GM23338 (cell line): Measurements from ENCODE around the gene NT5C2. TPM values are rescaled to one million over a fixed set of nuclear protein-coding genes. Genes with fewer than 3 reads are reported as not detected.

ENCODE experiments used
- ATAC-seq: fragments of 200-7000 bp; cut with Tn5 transposase; 3 replicates; pipeline ENCODE4 v1.9.1; 2020
- DNase-seq: peaks from one replicate; pipeline ENCODE4 v3.0.0-alpha.2; 2015; ENCODE audit warnings: low spot score
- H2AFZ ChIP-seq: fragments of 200-600 bp; sonication (generic); 2 replicates; pipeline ENCODE4 v1.8.0; 2016; ENCODE audit warnings: antibody characterized with exemption, mild to moderate bottlenecking, moderate library complexity
- H3F3A ChIP-seq: fragments of 200-600 bp; sonication (generic); replicated peaks from 2 replicates; pipeline ENCODE4 v1.8.0; 2017; ENCODE audit warnings: antibody characterized with exemption, mixed run types, low read depth
- H3K27ac ChIP-seq: fragments of 200-600 bp; sonication (generic); 2 replicates; pipeline ENCODE4 v1.6.1; 2016; ENCODE audit warnings: low read depth
- H3K27me3 ChIP-seq: fragments of 200-600 bp; sonication (generic); 2 replicates; pipeline ENCODE4 v1.8.0; 2016; ENCODE audit warnings: mild to moderate bottlenecking, mixed run types, moderate library complexity; ENCODE audit not compliant: insufficient read depth
- H3K36me3 ChIP-seq: fragments of 200-600 bp; sonication (generic); 2 replicates; pipeline ENCODE4 v1.8.0; 2016; ENCODE audit warnings: mild to moderate bottlenecking; ENCODE audit not compliant: insufficient read depth
- H3K4me1 ChIP-seq: fragments of 200-600 bp; sonication (generic); 2 replicates; pipeline ENCODE4 v1.8.0; 2016; ENCODE audit warnings: mild to moderate bottlenecking, moderate library complexity; ENCODE audit not compliant: insufficient read depth
- H3K4me2 ChIP-seq: fragments of 200-600 bp; sonication (generic); 2 replicates; pipeline ENCODE4 v1.7.1; 2017; ENCODE audit warnings: mixed run types
- H3K4me3 ChIP-seq: fragments of 200-600 bp; sonication (generic); 2 replicates; pipeline ENCODE4 v1.6.1; 2016; ENCODE audit warnings: mixed run types
- H3K79me2 ChIP-seq: fragments of 200-600 bp; sonication (generic); replicated peaks from 2 replicates; pipeline ENCODE4 v1.8.0; 2017; ENCODE audit warnings: mild to moderate bottlenecking; ENCODE audit not compliant: insufficient read depth
- H3K9me2 ChIP-seq: fragments of 200-600 bp; sonication (generic); 2 replicates; pipeline ENCODE4 v1.8.0; 2017; ENCODE audit not compliant: insufficient read depth
- H4K20me1 ChIP-seq: fragments of 200-600 bp; sonication (generic); replicated peaks from 2 replicates; pipeline ENCODE4 v1.8.0; 2017; ENCODE audit warnings: mild to moderate bottlenecking; ENCODE audit not compliant: insufficient read depth
- H3K27ac Mint-ChIP-seq: 2 replicates; pipeline ENCODE4 v1.8.0; 2020; ENCODE audit warnings: inconsistent platforms, mild to moderate bottlenecking, moderate library complexity, mixed read lengths
- H3K27me3 Mint-ChIP-seq: 3 replicates; pipeline ENCODE4 v1.8.0; 2022; ENCODE audit warnings: low read depth, mild to moderate bottlenecking, moderate library complexity, mixed read lengths, inconsistent platforms; ENCODE audit not compliant: insufficient read depth, poor library complexity
- H3K36me3 Mint-ChIP-seq: 3 replicates; pipeline ENCODE4 v1.8.0; 2021; ENCODE audit warnings: low read depth, mild to moderate bottlenecking, inconsistent platforms, moderate library complexity, mixed read lengths
- H3K4me1 Mint-ChIP-seq: 3 replicates; pipeline ENCODE4 v1.8.0; 2020; ENCODE audit warnings: mild to moderate bottlenecking, inconsistent platforms, mixed read lengths
- H3K4me3 Mint-ChIP-seq: 3 replicates; pipeline ENCODE4 v1.8.0; 2021; ENCODE audit warnings: moderate library complexity, mild to moderate bottlenecking, inconsistent platforms, mixed read lengths
- H3K9me3 Mint-ChIP-seq: 3 replicates; pipeline ENCODE4 v1.8.0; 2020; ENCODE audit warnings: moderate library complexity, mild to moderate bottlenecking, inconsistent platforms, mixed read lengths
- CTCF ChIP-seq, 2 experiments: fragments of 200-600 bp in 1 of 2; sonication (generic) in 1 of 2; conservative IDR thresholded peaks; 2 replicates each; pipeline versions ENCODE4 v1.5.1 to v1.6.1; 2016 to 2017; ENCODE audit warnings: antibody characterized with exemption in 2 of 2, low read depth in 2 of 2, mild to moderate bottlenecking in 2 of 2, moderate library complexity in 1 of 2
- EZH2 ChIP-seq: fragments of 200-600 bp; sonication (generic); IDR thresholded peaks from one replicate; pipeline ENCODE4 v1.8.0; 2017; ENCODE audit warnings: antibody characterized with exemption, mild to moderate bottlenecking, low read depth; ENCODE audit not compliant: unreplicated experiment
- NANOG ChIP-seq: IDR thresholded peaks from 2 replicates; pipeline ENCODE4 v1.6.1; 2016; ENCODE audit warnings: antibody characterized with exemption, borderline replicate concordance
- POLR2AphosphoS5 ChIP-seq: IDR thresholded peaks from 2 replicates; pipeline ENCODE4 v1.6.1; 2016; ENCODE audit warnings: antibody characterized with exemption, low read depth
- REST ChIP-seq: IDR thresholded peaks from one replicate; pipeline ENCODE4 v1.6.1; 2018; ENCODE audit warnings: antibody characterized with exemption; ENCODE audit not compliant: unreplicated experiment
- ZNF114 ChIP-seq: fragments of 250-450 bp; sonication (Bioruptor Pico); IDR thresholded peaks from 2 replicates; pipeline ENCODE4 v1.5.0; 2020; ENCODE audit warnings: mild to moderate bottlenecking, moderate library complexity
- ZNF331 ChIP-seq: fragments of 250-450 bp; sonication (Bioruptor Pico); IDR thresholded peaks from 2 replicates; pipeline ENCODE4 v1.5.0; 2020; ENCODE audit warnings: low read depth, mild to moderate bottlenecking, moderate library complexity
- ZNF462 ChIP-seq: fragments of 250-450 bp; sonication (Bioruptor Pico); IDR thresholded peaks from 2 replicates; pipeline ENCODE4 v1.5.0; 2020; ENCODE audit warnings: mild to moderate bottlenecking, moderate library complexity
- polyA plus RNA-seq: library from polyadenylated mRNA; unstranded; fragments of >200 nt; fragmentation: Nextera tagmentation; extraction: Ambion mirVana; gene quantifications from 2 replicates; pipeline ENCODE4 v1.2.1, GENCODE V29; 2016
- total RNA-seq: library from RNA; depleted of rRNA; stranded (reverse); fragments of >200 nt; shearing (Covaris generic); gene quantifications from 2 replicates; pipeline ENCODE4 v1.2.3, GENCODE V29; 2014

NT5C2 gene
- total and polyA plus RNA-seq, 2 experiments from 2014 or later: 33.9 to 85.4 TPM

- TF ChIP-seq NANOG (no peak), ZNF331 (CRISPR knock-in tag) (no peak), CTCF (conservative IDR thresholded peaks at IDR 0.05; ENCODE audit: low read depth in 2 of 2) (no peak), REST (no peak)
These were observed 86.5 kb downstream of the NT5C2 start (continued) for GRCh38 chr10:103106539-103106938.

- no peak for DNase-seq
- Histone ChIP-seq H3K4me1 (peaks cover 7% of the 10 kb centered on the region; the same call in 1 of the 2 replicates), H3F3A (no peaks in the 10 kb centered on the region), H4K20me1 (0 out of 2 replicates have a peak, but pooled peaks cover 2% of the 10 kb centered on the region), H3K27me3 (no peaks in the 10 kb centered on the region), H2AFZ (no peak overlapping the region), H3K4me3 (no peak overlapping the region), H3K36me3 (no peaks in the 10 kb centered on the region; the same call in 1 of the 2 replicates), H3K27ac (no peak overlapping the region), H3K79me2 (peaks cover 14% of the 10 kb centered on the region; the same call in 1 of the 2 replicates), H3K9me2 (no peaks in the 10 kb centered on the region), H3K4me2 (no peak overlapping the region)
- no peak for TF ChIP-seq ZNF114 (CRISPR knock-in tag)
- Mint-ChIP-seq H3K27ac (no peak overlapping the region), H3K9me3 (no peaks in the 10 kb centered on the region), H3K27me3 (no peaks in the 10 kb centered on the region), H3K4me3 (no peak overlapping the region), H3K4me1 (peaks cover 11% of the 10 kb centered on the region), H3K36me3 (no peaks in the 10 kb centered on the region)
- no peak for ATAC-seq
These were observed 87.6 kb downstream of the NT5C2 start for GRCh38 chr10:103105462-103105861.

- H3K4me1 Mint-ChIP-seq: peaks cover 11% of the 10 kb centered on the region
- no peaks in the 10 kb centered on the region for H3F3A ChIP-seq
- ATAC-seq (no peak), DNase-seq (no peak)
- no peak overlapping the region for H3K4me3 ChIP-seq
- no peaks in the 10 kb centered on the region for H3K9me3 Mint-ChIP-seq
- H4K20me1 ChIP-seq: 0 out of 2 replicates have a peak, but pooled peaks cover 2% of the 10 kb centered on the region
- H3K79me2 ChIP-seq: peaks cover 7% of the 10 kb centered on the region; the same call in 1 of the 2 replicates
- no peaks in the 10 kb centered on the region for H3K27me3 ChIP-seq
- H3K27ac Mint-ChIP-seq: no peak overlapping the region
- peaks cover 7% of the 10 kb centered on the region; the same call in 1 of the 2 replicates for H3K4me1 ChIP-seq
- 0 out of 3 replicates have a peak, but pooled peaks cover 5% of the 10 kb centered on the region for H3K36me3 Mint-ChIP-seq
- no peak overlapping the region for H3K4me3 Mint-ChIP-seq
- no peak overlapping the region for H3K27ac ChIP-seq
- H3K4me2 ChIP-seq: no peak overlapping the region
- H3K36me3 ChIP-seq: no peaks in the 10 kb centered on the region; the same call in 1 of the 2 replicates
- no peaks in the 10 kb centered on the region for H3K9me2 ChIP-seq
- H2AFZ ChIP-seq: no peak overlapping the region
- H3K27me3 Mint-ChIP-seq: no peaks in the 10 kb centered on the region
- TF ChIP-seq ZNF462 (no peak), EZH2 (no peak), POLR2AphosphoS5 (no peak), ZNF331 (CRISPR knock-in tag) (no peak), NANOG (no peak)
These were observed 88.4 kb downstream of the NT5C2 start for GRCh38 chr10:103104721-103105120.
